GM21786 (cell line): ENCODE measurements around the gene GPX4.

Experiments used
- ATAC-seq: cut with Tn5 transposase; IDR thresholded peaks from one replicate; pipeline ENCODE4 v1.9.1; 2021; ENCODE audit not compliant: unreplicated experiment

GPX4 gene

DNA sequence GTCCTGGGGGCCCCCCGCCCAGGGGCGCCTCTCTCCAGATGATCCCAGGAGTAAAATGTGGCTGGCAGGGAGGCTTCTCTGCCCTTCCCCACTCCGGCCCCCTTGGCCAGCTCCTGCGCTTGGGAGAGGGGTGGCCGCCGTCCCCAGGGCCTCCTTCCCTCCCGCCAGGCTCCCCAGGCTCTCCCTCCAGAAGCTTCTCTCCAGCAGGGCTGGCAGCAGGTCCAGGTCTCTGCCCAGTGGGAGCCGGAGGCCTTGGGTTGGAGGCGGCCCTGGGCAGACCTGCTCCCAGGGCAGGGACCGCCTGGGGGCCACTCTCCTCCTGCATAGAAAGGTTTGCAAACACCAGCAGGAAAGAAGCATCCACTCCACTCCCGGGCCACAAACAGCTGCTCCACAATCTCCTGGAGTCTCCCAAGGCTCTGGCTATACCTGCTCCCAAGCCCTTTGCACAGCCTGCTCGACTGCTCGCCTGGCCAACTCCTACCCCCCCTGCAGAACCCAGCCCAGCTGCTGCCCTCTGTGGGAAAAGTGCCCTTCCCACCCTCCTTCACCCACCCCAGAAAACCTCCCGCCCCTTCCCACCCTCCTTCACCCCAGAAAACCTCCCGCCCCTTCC, 44.2 kb downstream of the GPX4 start:
- ATAC-seq, result no peak

- no peak for ATAC-seq
Measured at GRCh38 chr19:1149259-1150045, 45.7 kb downstream of the GPX4 start.

GRCh38 chr19:1150333-1151036, 46.7 kb downstream of the GPX4 start:
- ATAC-seq, result no peak

- ATAC-seq, result no peak
Measured at GRCh38 chr19:1151037-1151724, 47.4 kb downstream of the GPX4 start.

GRCh38 chr19:1151917-1152587, 48.3 kb downstream of the GPX4 start:
- no peak for ATAC-seq

GRCh38 chr19:1153891-1154730, 50.3 kb downstream of the GPX4 start:
- no peak for ATAC-seq

GRCh38 chr19:1154731-1155351, 51.0 kb downstream of the GPX4 start:
- ATAC-seq, result no peak

- ATAC-seq, result no peak
Measured at GRCh38 chr19:1155352-1156304, 51.8 kb downstream of the GPX4 start.
